DND-41 (cell line): ENCODE measurements around the gene AHCYL1.

Experiments used
- ATAC-seq: fragments of 200-7000 bp; cut with Tn5 transposase; 3 replicates; pipeline ENCODE4 v1.9.1; 2021; ENCODE audit warnings: low read depth; ENCODE audit not compliant: insufficient read depth
- DNase-seq: peaks from one replicate; pipeline ENCODE4 v3.0.0-alpha.2; 2020
- H2AFZ ChIP-seq: 2 replicates; pipeline ENCODE4 v1.6.0; 2012; ENCODE audit warnings: low read depth, low read length
- H3K27ac ChIP-seq: 2 replicates; pipeline ENCODE4 v1.5.1; 2012; ENCODE audit warnings: low read length, inconsistent platforms
- H3K27me3 ChIP-seq: fragments of 200-600 bp; sonication (generic); 2 replicates; pipeline ENCODE4 v1.6.0; 2012; ENCODE audit warnings: low read length, mild to moderate bottlenecking, inconsistent platforms; ENCODE audit not compliant: insufficient read depth, poor library complexity
- H3K36me3 ChIP-seq: 2 replicates; pipeline ENCODE4 v1.5.1; 2012; ENCODE audit warnings: low read length, inconsistent platforms; ENCODE audit not compliant: insufficient read depth
- H3K4me1 ChIP-seq: 2 replicates; pipeline ENCODE4 v1.5.1; 2012; ENCODE audit warnings: mild to moderate bottlenecking, low read length; ENCODE audit not compliant: insufficient read depth
- H3K4me2 ChIP-seq: 2 replicates; pipeline ENCODE4 v1.6.0; 2012; ENCODE audit warnings: mild to moderate bottlenecking, moderate library complexity, low read length, inconsistent platforms; ENCODE audit not compliant: insufficient read depth
- H3K4me3 ChIP-seq, 2 experiments: fragments of 200-600 bp in 1 of 2; shearing (Covaris generic) in 1 of 2; 2 replicates each; pipeline ENCODE4 v1.5.1; 2012 to 2016; ENCODE audit warnings: inconsistent platforms in 2 of 2, low read length in 2 of 2, mild to moderate bottlenecking in 2 of 2, low read depth in 1 of 2, moderate library complexity in 1 of 2
- H3K79me2 ChIP-seq: 2 replicates; pipeline ENCODE4 v1.6.0; 2012; ENCODE audit warnings: low read length, inconsistent platforms; ENCODE audit not compliant: insufficient read depth
- H3K9ac ChIP-seq: 2 replicates; pipeline ENCODE4 v1.6.0; 2012; ENCODE audit warnings: low read depth, mild to moderate bottlenecking, inconsistent platforms, low read length, moderate library complexity
- H3K9me3 ChIP-seq: 2 replicates; pipeline ENCODE4 v1.5.1; 2012; ENCODE audit warnings: low read length, moderate library complexity, mild to moderate bottlenecking, inconsistent platforms; ENCODE audit not compliant: insufficient read depth, severe bottlenecking
- H4K20me1 ChIP-seq: 2 replicates; pipeline ENCODE4 v1.6.0; 2012; ENCODE audit warnings: low read length; ENCODE audit not compliant: insufficient read depth
- CTCF ChIP-seq: IDR thresholded peaks from 2 replicates; pipeline ENCODE4 v1.5.1; 2012; ENCODE audit warnings: borderline replicate concordance, low read length, moderate library complexity, mild to moderate bottlenecking; ENCODE audit not compliant: poor library complexity, severe bottlenecking; ENCODE audit errors: extremely low read depth
- EZH2 ChIP-seq: IDR thresholded peaks from 3 replicates; pipeline ENCODE4 v1.6.1; 2012; ENCODE audit warnings: borderline replicate concordance, low read depth, mild to moderate bottlenecking, moderate library complexity, low read length, inconsistent platforms; ENCODE audit not compliant: severe bottlenecking

The AHCYL1 gene

DNA sequence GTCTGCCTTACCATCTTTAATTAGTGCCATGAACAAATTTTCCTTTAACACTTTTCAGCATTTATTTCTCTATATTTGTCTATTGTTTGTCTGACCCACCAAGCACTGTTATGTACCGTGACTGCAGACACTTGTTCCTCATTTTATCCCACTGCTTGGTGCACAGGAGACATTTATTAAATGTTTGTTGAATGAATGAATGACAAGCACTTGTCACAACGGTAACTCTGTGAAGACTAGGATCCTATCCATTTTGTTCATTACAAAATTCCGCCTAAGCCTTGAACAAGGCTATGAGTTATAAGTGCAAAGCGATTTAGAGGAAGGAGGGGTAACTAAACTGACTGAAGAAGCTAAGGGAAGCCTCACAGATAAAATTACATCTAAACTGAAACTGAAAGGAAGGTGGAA lies 49.5 kb downstream of the AHCYL1 start:
- Histone ChIP-seq H3K79me2 (peaks cover 37% of the 10 kb centered on the region), H3K4me1 (peaks cover 40% of the 10 kb centered on the region), H4K20me1 (peaks cover 22% of the 10 kb centered on the region; the same call in 1 of the 2 replicates), H3K27me3 (no peaks in the 10 kb centered on the region), H3K4me3 (peak overlapping the region; percentile 20 to 95), H3K27ac (peak overlapping the region; percentile 87), H3K36me3 (peaks cover 25% of the 10 kb centered on the region), H3K4me2 (peak overlapping the region; percentile 71), H2AFZ (peak overlapping the region; percentile 79), H3K9ac (peak overlapping the region; percentile 95), H3K9me3 (no peaks in the 10 kb centered on the region)
- no peak for DNase-seq
- no peak for ATAC-seq
- no peak for TF ChIP-seq CTCF
- no peak for TF ChIP-seq EZH2

DNA sequence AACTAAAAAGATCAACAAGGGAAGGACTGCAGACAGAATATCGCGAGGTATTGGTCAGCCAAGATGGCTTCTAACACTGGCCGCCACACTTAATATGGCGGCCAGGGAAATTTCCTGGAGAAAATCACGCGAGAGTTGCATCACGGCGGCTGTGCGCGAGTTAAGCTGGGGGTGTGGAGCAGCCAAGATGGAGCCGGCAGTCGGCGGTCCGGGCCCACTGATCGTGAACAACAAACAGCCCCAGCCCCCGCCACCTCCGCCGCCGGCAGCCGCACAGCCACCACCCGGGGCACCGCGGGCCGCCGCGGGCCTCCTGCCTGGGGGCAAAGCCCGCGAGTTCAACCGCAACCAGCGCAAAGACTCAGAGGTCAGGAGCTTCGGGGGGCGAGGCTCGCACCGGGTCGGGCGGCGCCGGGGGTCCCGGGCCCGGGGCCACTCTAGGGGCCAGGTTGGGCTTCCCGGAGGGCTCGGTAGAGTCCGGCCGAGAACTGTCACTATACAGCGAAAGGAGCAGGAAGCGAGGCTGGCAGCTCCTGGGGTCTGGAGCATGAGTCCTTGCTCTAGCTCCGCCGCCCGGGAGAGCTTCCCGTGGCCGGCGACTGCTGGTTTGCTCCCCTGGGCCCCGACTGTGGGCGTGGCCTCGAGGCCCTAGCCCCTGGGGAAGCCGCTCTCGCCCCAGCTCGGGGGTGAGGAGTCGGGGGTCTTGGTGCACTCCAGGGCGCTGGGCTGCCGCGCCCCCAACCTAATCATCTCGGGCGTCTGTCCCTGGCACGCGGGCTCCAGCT lies 50.1 kb downstream of the AHCYL1 start, which contains the start of gene STRIP1:
TSS of gene STRIP1 (plus strand) at position 174 of the 785 bp plus-strand sequence. CDS start at position 188, 14 bp downstream.
- H3K27ac ChIP-seq, result peak within 1 kb of the TSS; percentile 87
- peak within 1 kb of the TSS; percentile 88 for H2AFZ ChIP-seq

GRCh38 chr1:110035236-110035752 lies 50.7 kb downstream of the AHCYL1 start:
- TF ChIP-seq EZH2 (no peak), CTCF (no peak)
- no peaks in the 10 kb centered on the region for H3K27me3 ChIP-seq
- H3K9me3 ChIP-seq, result no peaks in the 10 kb centered on the region
- peak overlapping the region; percentile 88 for H2AFZ ChIP-seq
- peak overlapping the region; percentile 95 for H3K9ac ChIP-seq
- peaks cover 22% of the 10 kb centered on the region; the same call in 1 of the 2 replicates for H4K20me1 ChIP-seq
- DNase-seq (no peak), ATAC-seq (no peak)
- H3K4me2 ChIP-seq, result peak overlapping the region; percentile 85
- peaks cover 37% of the 10 kb centered on the region for H3K79me2 ChIP-seq
- peaks cover 38% of the 10 kb centered on the region for H3K4me1 ChIP-seq
- H3K27ac ChIP-seq, result peak overlapping the region; percentile 74
- peaks cover 38% of the 10 kb centered on the region for H3K36me3 ChIP-seq
- H3K4me3 ChIP-seq, result peak overlapping the region; percentile 95 to 97

More for the DNA sequence above, 50.1 kb downstream of the AHCYL1 start, which contains the start of gene STRIP1:
- H3K4me2 ChIP-seq, result peak within 1 kb of the TSS; percentile 85
- H4K20me1 ChIP-seq, result peaks cover 22% of the 10 kb centered on the region; the same call in 1 of the 2 replicates
- H3K4me1 ChIP-seq, result peaks cover 38% of the 10 kb centered on the region
- DNase-seq (peak; percentile 95), ATAC-seq (peak; percentile 88)
- TF ChIP-seq EZH2 (no peak), CTCF (no peak)
- H3K36me3 ChIP-seq, result peaks cover 31% of the 10 kb centered on the region
- no peaks in the 10 kb centered on the region for H3K9me3 ChIP-seq
- H3K4me3 ChIP-seq, result peak within 1 kb of the TSS; percentile 95 to 97
- H3K9ac ChIP-seq, result peak within 1 kb of the TSS; percentile 95
- H3K27me3 ChIP-seq, result no peaks in the 10 kb centered on the region
- H3K79me2 ChIP-seq, result peaks cover 37% of the 10 kb centered on the region
